ENCODE data around the gene SNX22.

- TF ChIP-seq, protein P1, sequence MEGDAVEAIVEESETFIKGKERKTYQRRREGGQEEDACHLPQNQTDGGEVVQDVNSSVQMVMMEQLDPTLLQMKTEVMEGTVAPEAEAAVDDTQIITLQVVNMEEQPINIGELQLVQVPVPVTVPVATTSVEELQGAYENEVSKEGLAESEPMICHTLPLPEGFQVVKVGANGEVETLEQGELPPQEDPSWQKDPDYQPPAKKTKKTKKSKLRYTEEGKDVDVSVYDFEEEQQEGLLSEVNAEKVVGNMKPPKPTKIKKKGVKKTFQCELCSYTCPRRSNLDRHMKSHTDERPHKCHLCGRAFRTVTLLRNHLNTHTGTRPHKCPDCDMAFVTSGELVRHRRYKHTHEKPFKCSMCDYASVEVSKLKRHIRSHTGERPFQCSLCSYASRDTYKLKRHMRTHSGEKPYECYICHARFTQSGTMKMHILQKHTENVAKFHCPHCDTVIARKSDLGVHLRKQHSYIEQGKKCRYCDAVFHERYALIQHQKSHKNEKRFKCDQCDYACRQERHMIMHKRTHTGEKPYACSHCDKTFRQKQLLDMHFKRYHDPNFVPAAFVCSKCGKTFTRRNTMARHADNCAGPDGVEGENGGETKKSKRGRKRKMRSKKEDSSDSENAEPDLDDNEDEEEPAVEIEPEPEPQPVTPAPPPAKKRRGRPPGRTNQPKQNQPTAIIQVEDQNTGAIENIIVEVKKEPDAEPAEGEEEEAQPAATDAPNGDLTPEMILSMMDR (IDR thresholded peaks at IDR 0.05; ENCODE audit: low read depth, low read length) = no peak
- TF ChIP-seq EZH2phosphoT487 (IDR thresholded peaks at IDR 0.05; ENCODE audit: low read depth) = no peak
Measured at GRCh38 chr15:64205202-64205601, 53.7 kb downstream of the SNX22 start.
